Body of pancreas (tissue), 4 donors: ENCODE measurements around the gene WFS1.

Experiments used
- POLR2A ChIP-seq, 3 donors: fragments of 450-650 bp; IDR thresholded peaks; one replicate each; pipeline ENCODE4 v1.6.1; 2016; ENCODE audit warnings: antibody characterized with exemption in 3 of 3, mild to moderate bottlenecking in 2 of 3
- TF ChIP-seq, protein P1 (sequence below), 7 experiments: fragments of 450-650 bp in 4 of 7; fragments of 200-600 bp in 3 of 7; sonication (generic) in 3 of 7; IDR thresholded peaks; one replicate each; pipeline ENCODE4 v1.5.1; 2016 to 2019; ENCODE audit warnings: antibody characterized with exemption in 7 of 7

- TF ChIP-seq, protein P1, sequence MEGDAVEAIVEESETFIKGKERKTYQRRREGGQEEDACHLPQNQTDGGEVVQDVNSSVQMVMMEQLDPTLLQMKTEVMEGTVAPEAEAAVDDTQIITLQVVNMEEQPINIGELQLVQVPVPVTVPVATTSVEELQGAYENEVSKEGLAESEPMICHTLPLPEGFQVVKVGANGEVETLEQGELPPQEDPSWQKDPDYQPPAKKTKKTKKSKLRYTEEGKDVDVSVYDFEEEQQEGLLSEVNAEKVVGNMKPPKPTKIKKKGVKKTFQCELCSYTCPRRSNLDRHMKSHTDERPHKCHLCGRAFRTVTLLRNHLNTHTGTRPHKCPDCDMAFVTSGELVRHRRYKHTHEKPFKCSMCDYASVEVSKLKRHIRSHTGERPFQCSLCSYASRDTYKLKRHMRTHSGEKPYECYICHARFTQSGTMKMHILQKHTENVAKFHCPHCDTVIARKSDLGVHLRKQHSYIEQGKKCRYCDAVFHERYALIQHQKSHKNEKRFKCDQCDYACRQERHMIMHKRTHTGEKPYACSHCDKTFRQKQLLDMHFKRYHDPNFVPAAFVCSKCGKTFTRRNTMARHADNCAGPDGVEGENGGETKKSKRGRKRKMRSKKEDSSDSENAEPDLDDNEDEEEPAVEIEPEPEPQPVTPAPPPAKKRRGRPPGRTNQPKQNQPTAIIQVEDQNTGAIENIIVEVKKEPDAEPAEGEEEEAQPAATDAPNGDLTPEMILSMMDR (IDR thresholded peaks at IDR 0.05): no peak
- TF ChIP-seq POLR2A (IDR thresholded peaks at IDR 0.05): no peak
These were observed 80.4 kb downstream of the WFS1 start for GRCh38 chr4:6349896-6350603.
